HG03159 (cell line): Measurements from ENCODE around the gene SLC22A12.

Source experiments
- ATAC-seq: cut with Tn5 transposase; IDR thresholded peaks from one replicate; pipeline ENCODE4 v1.9.1; 2021; ENCODE audit warnings: mild to moderate bottlenecking, moderate library complexity; ENCODE audit not compliant: unreplicated experiment

The SLC22A12 gene

GRCh38 chr11:64562723-64563351 is 28.2 kb upstream of the SLC22A12 start:
- no peak for ATAC-seq

- ATAC-seq, result no peak
Observed at GRCh38 chr11:64563966-64564365, 27.1 kb upstream of the SLC22A12 start.

DNA sequence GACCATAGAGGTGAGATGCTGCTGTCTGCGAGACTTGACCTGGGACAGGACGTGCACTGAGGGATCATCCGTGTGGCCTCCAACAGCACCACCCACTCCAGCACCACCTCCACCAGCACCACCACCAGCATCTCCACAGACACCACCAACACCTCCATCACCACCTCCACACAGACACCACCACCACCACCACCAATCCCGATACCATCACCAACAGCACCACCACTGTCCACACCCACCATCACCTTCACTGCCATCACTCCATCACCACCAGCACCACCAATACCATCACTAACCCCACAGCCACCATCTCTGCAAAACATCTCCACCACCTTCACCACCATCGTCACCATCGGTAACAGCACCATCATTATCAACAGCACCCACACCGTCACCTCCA is 26.6 kb upstream of the SLC22A12 start:
- no peak for ATAC-seq

DNA sequence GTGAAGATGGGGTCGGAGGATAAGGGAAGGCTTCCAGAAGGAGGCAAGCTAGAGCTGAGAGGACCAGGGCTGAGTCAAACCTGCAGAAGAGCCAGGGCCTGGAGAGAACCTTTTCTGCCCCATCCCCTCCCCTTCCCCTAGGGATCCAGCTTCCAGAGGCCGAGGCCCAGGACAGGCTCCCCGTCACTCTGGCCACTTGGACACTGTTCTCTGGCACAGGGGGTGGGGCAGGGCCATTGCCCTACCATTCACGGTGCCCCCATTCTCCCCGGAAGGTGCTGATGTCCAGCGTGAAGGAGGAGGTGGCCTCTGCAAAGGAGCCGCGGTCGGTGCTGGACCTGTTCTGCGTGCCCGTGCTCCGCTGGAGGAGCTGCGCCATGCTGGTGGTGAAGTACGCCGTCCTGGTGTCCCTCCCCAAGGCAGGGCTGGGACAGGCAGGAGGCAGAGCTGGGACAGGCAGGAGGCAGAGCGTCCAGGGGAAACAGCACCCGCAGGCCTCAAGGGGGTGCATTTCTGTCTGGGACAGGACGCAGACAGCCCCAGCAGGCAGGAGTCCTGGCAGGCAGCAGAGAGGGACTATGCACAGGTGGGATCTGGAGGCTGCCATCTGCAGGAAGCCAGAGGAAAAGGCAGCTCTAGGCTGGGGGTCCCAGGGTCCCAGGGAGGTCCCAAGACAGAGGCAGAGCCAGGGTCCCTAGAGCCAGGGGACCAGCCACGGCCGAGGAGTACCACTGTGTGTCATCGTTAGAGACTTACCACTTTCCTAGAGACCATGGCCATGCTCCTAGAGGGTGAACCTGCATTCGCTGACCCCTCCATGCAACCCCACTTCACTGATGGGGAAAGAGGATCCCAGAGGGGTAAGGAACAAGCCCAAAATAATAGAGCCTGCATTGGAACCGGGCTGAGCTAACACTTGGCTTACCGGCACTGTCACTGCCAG is 25.8 kb upstream of the SLC22A12 start:
- no peak for ATAC-seq

- no peak for ATAC-seq
Observed at GRCh38 chr11:64566042-64566914, 24.7 kb upstream of the SLC22A12 start.

GRCh38 chr11:64566915-64567891 is 23.8 kb upstream of the SLC22A12 start:
- no peak for ATAC-seq

GRCh38 chr11:64568041-64568571 is 22.9 kb upstream of the SLC22A12 start:
- ATAC-seq, result no peak

DNA sequence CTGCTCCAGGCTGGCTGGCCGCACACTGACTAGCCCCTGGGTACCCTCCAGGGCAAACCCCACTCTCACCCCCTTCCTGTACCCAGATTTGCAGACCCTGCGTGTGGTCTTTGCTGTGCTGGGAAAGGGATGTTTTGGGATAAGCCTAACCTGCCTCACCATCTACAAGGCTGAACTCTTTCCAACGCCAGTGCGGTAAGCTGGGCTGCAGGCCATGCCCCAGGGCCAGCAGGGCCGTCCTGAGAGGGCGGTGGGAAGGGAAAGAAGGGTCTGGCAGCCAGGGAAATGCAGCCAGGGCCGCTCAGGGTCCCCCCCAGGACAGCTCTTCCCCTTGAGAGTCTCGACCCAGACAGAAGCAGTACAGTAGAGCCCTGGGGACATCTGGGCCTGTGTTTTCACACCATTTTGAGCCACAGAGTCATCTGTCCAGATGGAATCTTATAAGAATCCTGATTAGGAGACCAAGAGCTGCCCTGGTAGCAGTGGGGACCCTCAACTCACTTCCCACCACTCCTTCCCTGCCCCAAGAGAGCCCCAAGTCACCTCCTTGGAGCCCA is 22.4 kb upstream of the SLC22A12 start:
- ATAC-seq, result no peak

- ATAC-seq, result no peak
Observed at GRCh38 chr11:64569300-64569970, 21.6 kb upstream of the SLC22A12 start.

GRCh38 chr11:64570341-64570740 is 20.7 kb upstream of the SLC22A12 start:
- no peak for ATAC-seq

- no peak for ATAC-seq
Observed at GRCh38 chr11:64571050-64571409, 20.0 kb upstream of the SLC22A12 start.

GRCh38 chr11:64571410-64572091 is 19.5 kb upstream of the SLC22A12 start:
- ATAC-seq, result no peak

DNA sequence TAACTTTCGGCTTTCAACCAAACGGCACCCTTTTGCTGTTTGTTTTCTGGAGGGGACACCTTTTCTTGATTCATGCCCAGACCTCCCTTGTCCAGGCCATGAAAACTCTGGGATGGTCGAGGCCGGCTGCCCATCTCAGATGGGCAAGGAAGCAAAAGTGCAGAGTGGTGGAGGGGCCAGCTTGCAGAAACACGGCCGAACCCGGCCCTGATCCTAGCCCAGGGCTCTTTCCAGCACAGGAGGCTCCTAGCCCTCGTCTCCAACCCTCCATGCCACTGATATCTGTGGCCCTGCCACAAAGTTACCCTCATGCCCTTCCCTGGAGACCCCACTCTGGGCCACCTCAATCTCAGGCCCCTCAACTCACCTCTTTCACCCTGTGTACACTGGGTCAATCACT is 18.9 kb upstream of the SLC22A12 start:
- ATAC-seq, result no peak

- ATAC-seq, result no peak
Observed at GRCh38 chr11:64577202-64577601, 13.8 kb upstream of the SLC22A12 start.

DNA sequence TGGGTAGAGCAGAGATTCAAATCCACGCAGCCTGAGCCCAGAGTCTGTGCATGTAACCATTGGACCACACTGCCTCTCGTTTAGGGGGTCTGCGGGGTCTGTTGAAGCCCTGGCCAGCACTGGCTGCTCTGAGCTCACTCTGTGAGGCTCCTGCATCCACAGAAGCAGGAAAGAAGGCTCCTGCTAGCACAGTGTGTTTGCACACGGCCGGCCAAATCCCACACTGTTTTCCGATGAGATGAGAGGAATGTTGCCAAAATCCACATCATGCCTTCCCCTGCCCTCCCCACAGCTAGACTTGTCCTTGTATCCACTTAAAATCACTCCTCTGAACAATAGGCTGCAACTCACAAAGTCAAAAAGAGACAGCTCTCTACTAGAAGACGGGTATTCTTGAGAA is 10.6 kb upstream of the SLC22A12 start:
- ATAC-seq, result no peak

- ATAC-seq, result no peak
Observed at GRCh38 chr11:64581057-64581523, 9.9 kb upstream of the SLC22A12 start.

GRCh38 chr11:64582885-64583284 is 8.1 kb upstream of the SLC22A12 start:
- no peak for ATAC-seq
